B cell (primary cell): Measurements from ENCODE around the gene NCBP1.

Experiments used
- CTCF ChIP-seq: fragments of 200-600 bp; IDR thresholded peaks from one replicate; pipeline ENCODE4 v1.8.0; 2022; ENCODE audit warnings: antibody characterized with exemption, mild to moderate bottlenecking
- EZH2 ChIP-seq: IDR thresholded peaks from 2 replicates; pipeline ENCODE4 v1.6.1; 2012; ENCODE audit warnings: borderline replicate concordance, low read depth, mild to moderate bottlenecking, moderate library complexity, low read length; ENCODE audit not compliant: insufficient read depth, poor library complexity, severe bottlenecking

- no peak for TF ChIP-seq CTCF
- no peak for TF ChIP-seq EZH2
Measured at GRCh38 chr9:97704345-97704677, 70.7 kb downstream of the NCBP1 start.
